HepG2 (cell line): Measurements from ENCODE around the gene SETD1B. TPM values are rescaled to one million over a fixed set of nuclear protein-coding genes. Genes with fewer than 3 reads are reported as not detected.

Experiments
- CBX2 ChIP-seq, 2 experiments: fragments of 200-600 bp in 1 of 2; sonication (generic); formaldehyde crosslinking in 1 of 2; IDR thresholded peaks; 2 replicates each; pipeline versions ENCODE4 v1.7.0 to v1.8.1; 2018 to 2022; ENCODE audit warnings: low read depth in 2 of 2, low read length in 1 of 2, mild to moderate bottlenecking in 1 of 2, missing genetic modification reagents in 1 of 2
- DR1 ChIP-seq: sonication (generic); formaldehyde crosslinking; IDR thresholded peaks from 2 replicates; pipeline ENCODE4 v1.8.0; 2021; ENCODE audit warnings: mild to moderate bottlenecking, missing genetic modification reagents, inconsistent platforms
- GATAD2A ChIP-seq: IDR thresholded peaks from 2 replicates; pipeline ENCODE4 v1.6.1; 2016
- HMGA1 ChIP-seq: sonication (generic); formaldehyde crosslinking; conservative IDR thresholded peaks from 2 replicates; pipeline ENCODE4 v1.4.0; 2020; ENCODE audit warnings: missing genetic modification reagents
- HNF1A ChIP-seq, 2 experiments: sonication (generic) in 1 of 2; formaldehyde crosslinking in 1 of 2; IDR thresholded peaks; 2 replicates each; pipeline versions ENCODE4 v1.4.0 to v1.6.1; 2016 to 2020; ENCODE audit warnings: borderline replicate concordance in 1 of 2, low read depth in 1 of 2, mild to moderate bottlenecking in 1 of 2, missing genetic modification reagents in 1 of 2
- MXD1 ChIP-seq: sonication (generic); formaldehyde crosslinking; IDR thresholded peaks from 2 replicates; pipeline ENCODE4 v1.4.0; 2020; ENCODE audit warnings: mild to moderate bottlenecking, missing genetic modification reagents
- NONO ChIP-seq, 2 experiments: fragments of 450-650 bp in 1 of 2; sonication (generic) in 1 of 2; formaldehyde crosslinking in 1 of 2; IDR thresholded peaks in 1 of 2; conservative IDR thresholded peaks in 1 of 2; 2 replicates each; pipeline versions ENCODE4 v1.6.1 to v1.8.0; 2017 to 2022; ENCODE audit warnings: mild to moderate bottlenecking in 1 of 2, missing genetic modification reagents in 1 of 2, moderate library complexity in 1 of 2
- SP1 ChIP-seq, 2 experiments: fragments of 450-650 bp in 1 of 2; sonication (generic) in 1 of 2; formaldehyde crosslinking in 1 of 2; IDR thresholded peaks; 2 replicates each; pipeline versions ENCODE4 v1.4.0 to v1.6.1; 2016 to 2020; ENCODE audit warnings: missing genetic modification reagents in 1 of 2
- TEF ChIP-seq: sonication (generic); formaldehyde crosslinking; IDR thresholded peaks from 2 replicates; pipeline ENCODE4 v1.5.0; 2020; ENCODE audit warnings: missing genetic modification reagents
- ZBTB33 ChIP-seq: sonication (generic); formaldehyde crosslinking; IDR thresholded peaks from 2 replicates; pipeline ENCODE4 v1.4.0; 2020; ENCODE audit warnings: missing genetic modification reagents
- ZNF24 ChIP-seq: fragments of 450-650 bp; IDR thresholded peaks from 2 replicates; pipeline ENCODE4 v1.6.1; 2017; ENCODE audit warnings: antibody characterized with exemption, mild to moderate bottlenecking
- ZNF598 ChIP-seq: sonication (generic); formaldehyde crosslinking; IDR thresholded peaks from 2 replicates; pipeline ENCODE4 v1.5.1; 2020; ENCODE audit warnings: mild to moderate bottlenecking, missing genetic modification reagents, borderline replicate concordance
- ZNF781 ChIP-seq: sonication (generic); formaldehyde crosslinking; IDR thresholded peaks from 2 replicates; pipeline ENCODE4 v1.5.1; 2020; ENCODE audit warnings: borderline replicate concordance, mild to moderate bottlenecking, missing genetic modification reagents; ENCODE audit errors: not compliant biosample characterization
- polyA plus RNA-seq, 8 experiments: library from polyadenylated mRNA; depleted of rRNA in 3 of 8; stranded (reverse) in 7 of 8; unstranded in 1 of 8; fragments of >200 nt; fragmentation: Illumina TruSeq in 4 of 8; extraction: Trizol in 4 of 8; gene quantifications; 2 replicates each; pipeline versions ENCODE4 v1.2.1 to v1.2.3, GENCODE V29; 2011 to 2016; ENCODE audit warnings: low read depth in 4 of 8, missing spikeins in 1 of 8, mixed read lengths in 1 of 8; ENCODE audit not compliant: insufficient read depth in 1 of 8
- total RNA-seq, 5 experiments: library from RNA; depleted of rRNA; stranded (reverse); fragments of >200 nt; fragmentation: Illumina TruSeq; extraction: Trizol; gene quantifications; 2 replicates each; pipeline ENCODE4 v1.2.3, GENCODE V29; 2016; ENCODE audit warnings: low read depth in 1 of 5
- TF ChIP-seq, protein P1 (sequence below): sonication (generic); formaldehyde crosslinking; IDR thresholded peaks from 2 replicates; pipeline ENCODE4 v1.4.0; 2020; ENCODE audit warnings: mild to moderate bottlenecking, missing genetic modification reagents

The SETD1B gene
- total and polyA plus RNA-seq, 2 of the 13 experiments (the other 11 are each of a cell fraction or from before 2014, with no cell fraction given): 1.1 to 1.4 TPM

GRCh38 chr12:121793838-121794533 is 9.8 kb upstream of the SETD1B start (continued):
- TF ChIP-seq HNF1A (IDR thresholded peaks at IDR 0.05; ENCODE audit: low read depth) (no peak), HNF1A (CRISPR knock-in tag; IDR thresholded peaks at IDR 0.05; ENCODE audit: borderline replicate concordance) (no peak; the same call in 1 of the 2 replicates), ZNF781 (CRISPR knock-in tag) (peak; percentile 6), MXD1 (CRISPR knock-in tag) (peak; percentile 56), DR1 (CRISPR knock-in tag) (no peak; the same call in 1 of the 2 replicates), NONO (IDR thresholded peaks at IDR 0.05) (no peak), NONO (CRISPR knock-in tag; conservative IDR thresholded peaks at IDR 0.05) (peak; percentile 94), TEF (CRISPR knock-in tag) (peak; percentile 65; the same call in 1 of the 2 replicates), GATAD2A (peak; percentile 68; the same call in 1 of the 2 replicates), SP1 (IDR thresholded peaks at IDR 0.05) (no peak), SP1 (CRISPR knock-in tag; IDR thresholded peaks at IDR 0.05) (peak; percentile 54), ZBTB33 (peak; percentile 96), CBX2 (IDR thresholded peaks at IDR 0.05; ENCODE audit: low read depth, low read length) (no peak), CBX2 (CRISPR knock-in tag; IDR thresholded peaks at IDR 0.05; ENCODE audit: low read depth) (no peak), ZNF598 (CRISPR knock-in tag) (no peak; the same call in 1 of the 2 replicates), HMGA1 (CRISPR knock-in tag) (no peak), ZNF24 (no peak)
- TF ChIP-seq, protein P1, sequence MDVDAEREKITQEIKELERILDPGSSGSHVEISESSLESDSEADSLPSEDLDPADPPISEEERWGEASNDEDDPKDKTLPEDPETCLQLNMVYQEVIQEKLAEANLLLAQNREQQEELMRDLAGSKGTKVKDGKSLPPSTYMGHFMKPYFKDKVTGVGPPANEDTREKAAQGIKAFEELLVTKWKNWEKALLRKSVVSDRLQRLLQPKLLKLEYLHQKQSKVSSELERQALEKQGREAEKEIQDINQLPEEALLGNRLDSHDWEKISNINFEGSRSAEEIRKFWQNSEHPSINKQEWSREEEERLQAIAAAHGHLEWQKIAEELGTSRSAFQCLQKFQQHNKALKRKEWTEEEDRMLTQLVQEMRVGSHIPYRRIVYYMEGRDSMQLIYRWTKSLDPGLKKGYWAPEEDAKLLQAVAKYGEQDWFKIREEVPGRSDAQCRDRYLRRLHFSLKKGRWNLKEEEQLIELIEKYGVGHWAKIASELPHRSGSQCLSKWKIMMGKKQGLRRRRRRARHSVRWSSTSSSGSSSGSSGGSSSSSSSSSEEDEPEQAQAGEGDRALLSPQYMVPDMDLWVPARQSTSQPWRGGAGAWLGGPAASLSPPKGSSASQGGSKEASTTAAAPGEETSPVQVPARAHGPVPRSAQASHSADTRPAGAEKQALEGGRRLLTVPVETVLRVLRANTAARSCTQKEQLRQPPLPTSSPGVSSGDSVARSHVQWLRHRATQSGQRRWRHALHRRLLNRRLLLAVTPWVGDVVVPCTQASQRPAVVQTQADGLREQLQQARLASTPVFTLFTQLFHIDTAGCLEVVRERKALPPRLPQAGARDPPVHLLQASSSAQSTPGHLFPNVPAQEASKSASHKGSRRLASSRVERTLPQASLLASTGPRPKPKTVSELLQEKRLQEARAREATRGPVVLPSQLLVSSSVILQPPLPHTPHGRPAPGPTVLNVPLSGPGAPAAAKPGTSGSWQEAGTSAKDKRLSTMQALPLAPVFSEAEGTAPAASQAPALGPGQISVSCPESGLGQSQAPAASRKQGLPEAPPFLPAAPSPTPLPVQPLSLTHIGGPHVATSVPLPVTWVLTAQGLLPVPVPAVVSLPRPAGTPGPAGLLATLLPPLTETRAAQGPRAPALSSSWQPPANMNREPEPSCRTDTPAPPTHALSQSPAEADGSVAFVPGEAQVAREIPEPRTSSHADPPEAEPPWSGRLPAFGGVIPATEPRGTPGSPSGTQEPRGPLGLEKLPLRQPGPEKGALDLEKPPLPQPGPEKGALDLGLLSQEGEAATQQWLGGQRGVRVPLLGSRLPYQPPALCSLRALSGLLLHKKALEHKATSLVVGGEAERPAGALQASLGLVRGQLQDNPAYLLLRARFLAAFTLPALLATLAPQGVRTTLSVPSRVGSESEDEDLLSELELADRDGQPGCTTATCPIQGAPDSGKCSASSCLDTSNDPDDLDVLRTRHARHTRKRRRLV: no peak; the same call in 1 of the 2 replicates
